GM12872 (cell line): ENCODE measurements around the gene SLC2A13.

ENCODE experiments used
- CTCF ChIP-seq: IDR thresholded peaks from 3 replicates; pipeline ENCODE4 v1.5.1; 2011; ENCODE audit warnings: low read depth, mild to moderate bottlenecking, low read length, moderate library complexity; ENCODE audit not compliant: insufficient read depth

Gene SLC2A13

GRCh38 chr12:39846304-39846703 is 259.6 kb downstream of the SLC2A13 start:
- TF ChIP-seq CTCF: no peak

- no peak for TF ChIP-seq CTCF
Observed at GRCh38 chr12:39840422-39840821, 265.5 kb downstream of the SLC2A13 start.

- TF ChIP-seq CTCF: no peak
Observed at GRCh38 chr12:39839072-39839471, 266.8 kb downstream of the SLC2A13 start.

- TF ChIP-seq CTCF: no peak
Observed at GRCh38 chr12:39835517-39836489, 270.1 kb downstream of the SLC2A13 start.

- no peak for TF ChIP-seq CTCF
Observed at GRCh38 chr12:39831587-39832315, 274.1 kb downstream of the SLC2A13 start.

- TF ChIP-seq CTCF: no peak
Observed at GRCh38 chr12:39830852-39831520, 274.9 kb downstream of the SLC2A13 start.

- no peak for TF ChIP-seq CTCF
Observed at GRCh38 chr12:39830171-39830570, 275.7 kb downstream of the SLC2A13 start.
